Hepatocyte (in vitro differentiated cells): Measurements from ENCODE around the gene TNFSF8. TPM values are rescaled to one million over a fixed set of nuclear protein-coding genes. Genes with fewer than 3 reads are reported as not detected.

ENCODE experiments used
- DNase-seq: peaks from one replicate; pipeline ENCODE4 v3.0.0-alpha.2; 2016; ENCODE audit warnings: low spot score
- H2AFZ ChIP-seq: fragments of 200-600 bp; sonication (generic); 2 replicates; pipeline ENCODE4 v1.6.0; 2016; ENCODE audit warnings: antibody characterized with exemption, mild to moderate bottlenecking
- H3K27ac ChIP-seq: fragments of 200-600 bp; sonication (generic); 2 replicates; pipeline ENCODE4 v1.5.1; 2016; ENCODE audit warnings: mild to moderate bottlenecking
- H3K27me3 ChIP-seq: fragments of 200-600 bp; sonication (generic); 2 replicates; pipeline ENCODE4 v1.6.1; 2016
- H3K36me3 ChIP-seq: fragments of 200-600 bp; sonication (generic); replicated peaks from 2 replicates; pipeline ENCODE4 v1.5.1; 2016; ENCODE audit warnings: low read depth; ENCODE audit not compliant: insufficient read depth
- H3K4me1 ChIP-seq: fragments of 200-600 bp; sonication (generic); 2 replicates; pipeline ENCODE4 v1.5.1; 2016; ENCODE audit warnings: mild to moderate bottlenecking, moderate library complexity; ENCODE audit not compliant: insufficient read depth
- H3K4me2 ChIP-seq: fragments of 200-600 bp; sonication (generic); 2 replicates; pipeline ENCODE4 v1.6.0; 2016
- H3K4me3 ChIP-seq: fragments of 200-600 bp; sonication (generic); 2 replicates; pipeline ENCODE4 v1.5.1; 2016; ENCODE audit warnings: mild to moderate bottlenecking
- H3K79me2 ChIP-seq: fragments of 200-600 bp; sonication (generic); 2 replicates; pipeline ENCODE4 v1.6.0; 2017; ENCODE audit warnings: mild to moderate bottlenecking
- H3K9me2 ChIP-seq: fragments of 200-600 bp; sonication (generic); replicated peaks from 2 replicates; pipeline ENCODE4 v1.6.0; 2017; ENCODE audit warnings: mild to moderate bottlenecking; ENCODE audit not compliant: insufficient read depth
- H3K9me3 ChIP-seq: fragments of 200-600 bp; sonication (generic); 2 replicates; pipeline ENCODE4 v1.5.1; 2016; ENCODE audit warnings: low read depth, mild to moderate bottlenecking
- H4K20me1 ChIP-seq: fragments of 200-600 bp; sonication (generic); 2 replicates; pipeline ENCODE4 v1.6.0; 2016; ENCODE audit warnings: mild to moderate bottlenecking; ENCODE audit not compliant: insufficient read depth, poor library complexity, severe bottlenecking
- CTCF ChIP-seq: fragments of 200-600 bp; sonication (generic); IDR thresholded peaks from 2 replicates; pipeline ENCODE4 v1.5.1; 2016; ENCODE audit warnings: antibody characterized with exemption, mild to moderate bottlenecking; ENCODE audit not compliant: poor library complexity
- EZH2 ChIP-seq: fragments of 200-600 bp; sonication (generic); IDR thresholded peaks from 2 replicates; pipeline ENCODE4 v1.6.1; 2016; ENCODE audit warnings: antibody characterized with exemption, mild to moderate bottlenecking, borderline replicate concordance
- EZH2phosphoT487 ChIP-seq: fragments of 200-600 bp; sonication (generic); IDR thresholded peaks from one replicate; pipeline ENCODE4 v1.6.1; 2018; ENCODE audit warnings: antibody characterized with exemption, mild to moderate bottlenecking, low read depth, moderate library complexity; ENCODE audit not compliant: unreplicated experiment, severe bottlenecking
- WGBS: methylation state at CpG from one replicate; pipeline ENCODE4 v1.1.6; 2016; ENCODE audit warnings: low lambda C conversion rate; ENCODE audit errors: missing lambda C conversion rate; 5-methylcytosine and 5-hydroxymethylcytosine counted together
- polyA plus RNA-seq: library from polyadenylated mRNA; unstranded; fragments of >200 nt; fragmentation: Nextera tagmentation; extraction: Ambion mirVana; gene quantifications from 2 replicates; pipeline ENCODE4 v1.2.1, GENCODE V29; 2016
- total RNA-seq: library from RNA; depleted of rRNA; stranded (reverse); fragments of >200 nt; gene quantifications from 2 replicates; pipeline ENCODE4 v1.2.3, GENCODE V29; 2014

Gene TNFSF8
- total and polyA plus RNA-seq, 2 experiments from 2014 or later, result not detected

GRCh38 chr9:114941376-114941775, 11.0 kb upstream of the TNFSF8 start:
- Histone ChIP-seq H3K36me3 (no peaks in the 10 kb centered on the region), H3K4me3 (no peak overlapping the region), H4K20me1 (no peaks in the 10 kb centered on the region), H2AFZ (no peak overlapping the region), H3K4me1 (no peaks in the 10 kb centered on the region), H3K79me2 (no peaks in the 10 kb centered on the region), H3K9me2 (no peaks in the 10 kb centered on the region), H3K9me3 (no peaks in the 10 kb centered on the region), H3K4me2 (no peak overlapping the region), H3K27me3 (no peaks in the 10 kb centered on the region), H3K27ac (no peak overlapping the region)
- no peak for DNase-seq
- TF ChIP-seq EZH2, result no peak
- no peak for TF ChIP-seq CTCF
- TF ChIP-seq EZH2phosphoT487, result no peak
- 91% methylated on average over 2 of the region's 2 CpGs for WGBS

- H3K27me3 ChIP-seq, result no peaks in the 10 kb centered on the region
- H3K4me2 ChIP-seq, result no peak overlapping the region
- H3K27ac ChIP-seq, result no peak overlapping the region
- TF ChIP-seq CTCF (no peak), EZH2 (no peak), EZH2phosphoT487 (no peak)
- H3K36me3 ChIP-seq, result no peaks in the 10 kb centered on the region
- no peaks in the 10 kb centered on the region for H3K4me1 ChIP-seq
- no peaks in the 10 kb centered on the region for H3K79me2 ChIP-seq
- no peaks in the 10 kb centered on the region for H3K9me3 ChIP-seq
- no peaks in the 10 kb centered on the region for H3K9me2 ChIP-seq
- H4K20me1 ChIP-seq, result no peaks in the 10 kb centered on the region
- WGBS, result 74% methylated on average over 4 of the region's 4 CpGs
- no peak overlapping the region for H2AFZ ChIP-seq
- DNase-seq, result no peak
- no peak overlapping the region for H3K4me3 ChIP-seq
These were observed 8.5 kb upstream of the TNFSF8 start for GRCh38 chr9:114938687-114939575.

GRCh38 chr9:114937516-114937915, 7.1 kb upstream of the TNFSF8 start:
- no peaks in the 10 kb centered on the region for H3K9me3 ChIP-seq
- TF ChIP-seq EZH2, result no peak
- no peak for TF ChIP-seq EZH2phosphoT487
- TF ChIP-seq CTCF, result no peak
- H4K20me1 ChIP-seq, result no peaks in the 10 kb centered on the region
- H3K36me3 ChIP-seq, result no peaks in the 10 kb centered on the region
- H3K9me2 ChIP-seq, result no peaks in the 10 kb centered on the region
- H3K27ac ChIP-seq, result no peak overlapping the region
- 86% methylated on average over 3 of the region's 3 CpGs for WGBS
- H3K27me3 ChIP-seq, result no peaks in the 10 kb centered on the region
- no peak for DNase-seq
- no peak overlapping the region for H2AFZ ChIP-seq
- no peaks in the 10 kb centered on the region for H3K4me1 ChIP-seq
- H3K79me2 ChIP-seq, result no peaks in the 10 kb centered on the region
- H3K4me3 ChIP-seq, result no peak overlapping the region
- H3K4me2 ChIP-seq, result no peak overlapping the region
